Colonic mucosa (tissue), 4 donors: Measurements from ENCODE around the gene CROCC2. TPM values are rescaled to one million over a fixed set of nuclear protein-coding genes. Genes with fewer than 3 reads are reported as not detected.

Experiments
- DNase-seq: peaks from one replicate; pipeline ENCODE4 v3.0.0-alpha.2; 2020
- H3K27ac ChIP-seq: fragments of 200-600 bp; one replicate; pipeline ENCODE4 v1.8.0; 2021
- H3K27me3 ChIP-seq: fragments of 200-600 bp; one replicate; pipeline ENCODE4 v1.8.0; 2021
- H3K36me3 ChIP-seq: fragments of 200-600 bp; one replicate; pipeline ENCODE4 v1.8.0; 2021
- H3K4me1 ChIP-seq: fragments of 200-600 bp; one replicate; pipeline ENCODE4 v1.8.0; 2021; ENCODE audit warnings: mild to moderate bottlenecking
- H3K4me3 ChIP-seq: fragments of 200-600 bp; one replicate; pipeline ENCODE4 v1.8.0; 2021
- H3K9ac ChIP-seq, 2 donors: one replicate each; pipeline ENCODE4 v1.7.0; 2013; ENCODE audit warnings: control low read depth in 2 of 2, low read depth in 2 of 2, low read length in 2 of 2
- H3K9me3 ChIP-seq: fragments of 200-600 bp; one replicate; pipeline ENCODE4 v1.8.0; 2021
- CTCF ChIP-seq: fragments of 200-600 bp; IDR thresholded peaks from one replicate; pipeline ENCODE4 v1.8.0; 2022; ENCODE audit warnings: antibody characterized with exemption, mild to moderate bottlenecking
- intact Hi-C: fragments of 100-400 bp; cut with DNase I; formaldehyde crosslinking; loops from one replicate; pipeline ENCODE4 v1.14.1; 2022
- total RNA-seq, 2 donors: library from RNA; stranded (reverse); fragmentation: NEBNext Ultra II Directional in 1 of 2; extraction: Animal tissue kit (Norgen Biotek cat#: 25700) in 1 of 2; gene quantifications; one replicate each; pipeline ENCODE4 v1.2.1, GENCODE V29; 2021
- donor health status: healthy.
- donor health status: DM: no; HTN: no; CAD: no.
- donor health status: DM: no; HTN: no; CAD: no.

CROCC2 gene
- total RNA-seq, 2 donors from 2014 or later, result 0.05 TPM; not detected in 1

GRCh38 chr2:241030333-241030680 lies 124.2 kb downstream of the CROCC2 start:
- Histone ChIP-seq H3K27me3 (no peaks in the 10 kb centered on the region), H3K4me3 (no peak overlapping the region), H3K9ac (no peak overlapping the region), H3K4me1 (no peaks in the 10 kb centered on the region), H3K9me3 (no peaks in the 10 kb centered on the region), H3K36me3 (no peaks in the 10 kb centered on the region), H3K27ac (no peak overlapping the region)
- DNase-seq, result no peak
- intact Hi-C loops, result no loop called here
- TF ChIP-seq CTCF, result no peak

GRCh38 chr2:241030883-241031282 lies 124.7 kb downstream of the CROCC2 start:
- no peaks in the 10 kb centered on the region for H3K4me1 ChIP-seq
- intact Hi-C loops, result no loop called here
- TF ChIP-seq CTCF, result no peak
- H3K4me3 ChIP-seq, result no peak overlapping the region
- DNase-seq, result no peak
- H3K27ac ChIP-seq, result no peak overlapping the region
- H3K36me3 ChIP-seq, result no peaks in the 10 kb centered on the region
- H3K9me3 ChIP-seq, result no peaks in the 10 kb centered on the region
- H3K27me3 ChIP-seq, result no peaks in the 10 kb centered on the region
- H3K9ac ChIP-seq, result no peak overlapping the region

- no peaks in the 10 kb centered on the region for H3K36me3 ChIP-seq
- H3K9me3 ChIP-seq, result no peaks in the 10 kb centered on the region
- H3K9ac ChIP-seq, result no peak overlapping the region
- DNase-seq, result no peak
- H3K27me3 ChIP-seq, result no peaks in the 10 kb centered on the region
- H3K4me1 ChIP-seq, result no peaks in the 10 kb centered on the region
- intact Hi-C loops, result no loop called here
- no peak overlapping the region for H3K27ac ChIP-seq
- no peak for TF ChIP-seq CTCF
- H3K4me3 ChIP-seq, result no peak overlapping the region
Measured at GRCh38 chr2:241031436-241032165, 125.5 kb downstream of the CROCC2 start.

- intact Hi-C loops, result no loop called here
- H3K36me3 ChIP-seq, result no peaks in the 10 kb centered on the region
- H3K4me3 ChIP-seq, result no peak overlapping the region
- no peaks in the 10 kb centered on the region for H3K4me1 ChIP-seq
- H3K9ac ChIP-seq, result no peak overlapping the region
- H3K9me3 ChIP-seq, result no peaks in the 10 kb centered on the region
- H3K27ac ChIP-seq, result no peak overlapping the region
- H3K27me3 ChIP-seq, result no peaks in the 10 kb centered on the region
- TF ChIP-seq CTCF, result no peak
- no peak for DNase-seq
Measured at GRCh38 chr2:241033336-241033987, 127.3 kb downstream of the CROCC2 start.

GRCh38 chr2:241033994-241034393 lies 127.9 kb downstream of the CROCC2 start:
- Histone ChIP-seq H3K27ac (no peak overlapping the region), H3K36me3 (no peaks in the 10 kb centered on the region), H3K9ac (no peak overlapping the region), H3K9me3 (no peaks in the 10 kb centered on the region), H3K27me3 (no peaks in the 10 kb centered on the region), H3K4me1 (no peaks in the 10 kb centered on the region), H3K4me3 (no peak overlapping the region)
- intact Hi-C loops, result no loop called here
- no peak for DNase-seq
- no peak for TF ChIP-seq CTCF
